BLaER1 (cell line): ENCODE results near the gene KIAA0513.
A peak's percentile ranks its signal among the peaks of the same experiment; 100 is the strongest.
"Not testable (repeated sequence)": the region's sequence is repeated elsewhere in the genome, so short reads cannot be mapped to it uniquely, and the experiment has no call there.

Experiments used
- H3K27ac ChIP-seq: shearing (Covaris generic); formaldehyde crosslinking; 2 replicates; pipeline ENCODE4 v1.8.1; 2022
- H3K27me3 ChIP-seq: shearing (Covaris generic); formaldehyde crosslinking; 2 replicates; pipeline ENCODE4 v1.8.1; 2022
- H3K36me3 ChIP-seq: shearing (Covaris generic); formaldehyde crosslinking; 2 replicates; pipeline ENCODE4 v1.8.1; 2022
- H3K4me1 ChIP-seq: shearing (Covaris generic); formaldehyde crosslinking; 2 replicates; pipeline ENCODE4 v1.8.1; 2022
- H3K4me2 ChIP-seq: shearing (Covaris generic); formaldehyde crosslinking; 2 replicates; pipeline ENCODE4 v1.8.1; 2022
- H3K4me3 ChIP-seq: shearing (Covaris generic); formaldehyde crosslinking; 2 replicates; pipeline ENCODE4 v1.8.1; 2022
- H3K9ac ChIP-seq: shearing (Covaris generic); formaldehyde crosslinking; 2 replicates; pipeline ENCODE4 v1.8.1; 2022
- H3K9me3 ChIP-seq: shearing (Covaris generic); formaldehyde crosslinking; 2 replicates; pipeline ENCODE4 v1.8.1; 2022
- H4K20me1 ChIP-seq: shearing (Covaris generic); formaldehyde crosslinking; 2 replicates; pipeline ENCODE4 v1.8.1; 2022
- Cebpa-rat ChIP-seq: shearing (Covaris generic); IDR thresholded peaks from 2 replicates; pipeline ENCODE4 v1.8.1; 2022

Gene KIAA0513

DNA sequence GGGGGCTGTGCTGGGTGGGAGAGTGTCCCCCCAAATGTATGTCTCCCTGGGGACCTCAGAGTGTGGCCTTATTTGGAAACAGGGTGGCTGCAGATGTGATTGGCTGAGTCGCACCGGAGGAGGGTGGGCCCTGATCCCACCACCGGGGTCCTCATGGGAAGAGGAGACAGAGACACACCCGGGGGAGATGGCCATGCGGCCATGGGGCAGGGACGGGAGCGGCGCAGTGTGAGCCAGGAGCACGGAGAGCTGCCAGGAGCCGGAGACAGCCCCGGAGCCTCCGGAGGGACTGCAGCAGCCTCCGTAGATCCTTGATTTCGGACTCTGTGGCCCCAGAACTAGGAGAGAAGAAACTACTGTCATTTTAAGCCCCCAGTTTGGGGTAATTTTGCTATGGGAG, 86.3 kb downstream of the KIAA0513 start:
- no peaks in the 10 kb centered on the region for H4K20me1 ChIP-seq
- H3K4me2 ChIP-seq: peak overlapping the region; percentile 39
- peaks cover 56% of the 10 kb centered on the region for H3K4me1 ChIP-seq
- no peak overlapping the region for H3K9ac ChIP-seq
- H3K36me3 ChIP-seq: no peaks in the 10 kb centered on the region
- no peak overlapping the region for H3K4me3 ChIP-seq
- H3K9me3 ChIP-seq: peaks cover 3% of the 10 kb centered on the region; the same call in 1 of the 2 replicates
- H3K27ac ChIP-seq: no peak overlapping the region
- H3K27me3 ChIP-seq: no peaks in the 10 kb centered on the region
- TF ChIP-seq Cebpa-rat: no peak

DNA sequence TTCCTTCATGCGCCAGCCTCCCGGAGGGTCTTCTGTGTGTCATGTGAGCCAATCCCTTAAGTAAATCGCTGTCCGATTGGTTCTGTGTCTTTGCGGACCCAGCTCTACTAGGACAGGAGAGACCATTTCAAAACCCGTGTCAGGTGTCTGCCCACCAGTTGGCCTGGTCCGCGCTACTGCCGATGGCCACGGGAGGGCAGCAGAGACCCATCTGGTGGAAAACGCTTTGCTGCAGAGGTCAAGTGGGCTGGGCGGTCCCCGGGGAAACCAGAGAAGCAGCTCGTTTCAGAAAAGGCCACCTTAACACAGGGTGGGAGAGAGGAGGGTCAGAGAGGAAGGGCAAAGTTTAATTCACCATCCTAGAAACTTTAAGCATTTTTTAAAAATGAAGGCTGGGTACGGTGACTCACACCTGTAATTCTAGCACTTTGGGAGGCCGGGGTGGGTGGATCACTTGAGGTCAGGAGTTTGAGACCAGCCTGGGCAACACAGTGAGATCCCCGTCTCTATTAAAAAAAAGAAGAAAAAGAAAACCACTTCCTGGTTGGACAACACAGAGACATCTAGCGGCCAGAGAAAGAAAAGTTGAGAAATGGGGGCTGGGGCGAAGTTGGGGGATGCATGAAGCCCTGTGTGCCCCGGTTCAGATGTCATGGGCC, 87.4 kb downstream of the KIAA0513 start:
- Histone ChIP-seq H3K4me3 (no peak overlapping the region), H3K4me1 (peaks cover 46% of the 10 kb centered on the region), H3K27me3 (no peaks in the 10 kb centered on the region), H3K27ac (peak overlapping the region; percentile 55; the same call in 1 of the 2 replicates), H4K20me1 (no peaks in the 10 kb centered on the region), H3K36me3 (no peaks in the 10 kb centered on the region), H3K9ac (no peak overlapping the region), H3K4me2 (peak overlapping the region; percentile 52), H3K9me3 (peaks cover 3% of the 10 kb centered on the region; the same call in 1 of the 2 replicates)
- TF ChIP-seq Cebpa-rat: no peak

DNA sequence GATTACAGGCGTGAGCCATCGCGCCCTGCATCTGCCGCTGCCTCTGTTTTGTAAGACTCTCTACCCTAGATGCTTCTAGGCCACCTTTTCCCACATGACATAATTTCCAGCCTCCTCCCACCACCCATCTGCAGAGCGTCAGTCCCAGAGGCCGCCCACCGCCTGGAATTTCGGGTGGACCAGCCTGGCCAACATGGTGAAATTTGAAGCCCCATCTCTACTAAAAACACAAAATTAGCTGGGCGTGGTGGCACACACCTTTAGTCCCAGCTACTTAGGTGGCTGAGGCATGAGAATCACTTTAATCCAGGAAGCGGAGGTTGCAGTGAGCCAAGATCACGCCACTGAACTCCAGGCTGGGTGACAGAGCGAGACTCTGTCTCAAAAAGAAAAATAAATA, 89.8 kb downstream of the KIAA0513 start:
- TF ChIP-seq Cebpa-rat: no peak
- Histone ChIP-seq H3K4me2 (no peak overlapping the region), H3K27me3 (no peaks in the 10 kb centered on the region), H3K9ac (no peak overlapping the region), H4K20me1 (no peaks in the 10 kb centered on the region), H3K4me3 (no peak overlapping the region), H3K36me3 (no peaks in the 10 kb centered on the region), H3K4me1 (peaks cover 28% of the 10 kb centered on the region), H3K27ac (no peak overlapping the region), H3K9me3 (peaks cover 3% of the 10 kb centered on the region; the same call in 1 of the 2 replicates)

DNA sequence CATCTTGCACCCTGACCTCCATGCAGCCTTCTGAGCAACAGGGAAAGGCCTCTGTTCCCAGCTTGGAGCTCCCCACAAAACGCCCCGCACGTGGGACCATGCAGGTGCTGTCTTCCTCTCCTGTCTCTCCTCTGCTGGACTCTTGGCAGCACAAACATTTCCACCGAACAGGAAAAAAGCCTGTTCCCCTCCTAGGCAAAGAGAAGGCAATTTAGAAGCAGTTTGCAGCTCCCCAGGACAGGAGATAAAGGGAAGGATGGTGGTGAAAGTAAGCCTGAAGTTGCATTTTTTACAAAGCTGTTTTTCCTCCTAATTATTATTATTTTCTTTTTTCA, 92.4 kb downstream of the KIAA0513 start:
- no peak overlapping the region for H3K4me2 ChIP-seq
- H3K27me3 ChIP-seq: no peaks in the 10 kb centered on the region
- H4K20me1 ChIP-seq: no peaks in the 10 kb centered on the region
- no peak for TF ChIP-seq Cebpa-rat
- H3K27ac ChIP-seq: no peak overlapping the region
- peaks cover 4% of the 10 kb centered on the region for H3K4me1 ChIP-seq
- no peak overlapping the region for H3K9ac ChIP-seq
- no peaks in the 10 kb centered on the region for H3K36me3 ChIP-seq
- H3K9me3 ChIP-seq: peaks cover 3% of the 10 kb centered on the region; the same call in 1 of the 2 replicates
- no peak overlapping the region for H3K4me3 ChIP-seq

DNA sequence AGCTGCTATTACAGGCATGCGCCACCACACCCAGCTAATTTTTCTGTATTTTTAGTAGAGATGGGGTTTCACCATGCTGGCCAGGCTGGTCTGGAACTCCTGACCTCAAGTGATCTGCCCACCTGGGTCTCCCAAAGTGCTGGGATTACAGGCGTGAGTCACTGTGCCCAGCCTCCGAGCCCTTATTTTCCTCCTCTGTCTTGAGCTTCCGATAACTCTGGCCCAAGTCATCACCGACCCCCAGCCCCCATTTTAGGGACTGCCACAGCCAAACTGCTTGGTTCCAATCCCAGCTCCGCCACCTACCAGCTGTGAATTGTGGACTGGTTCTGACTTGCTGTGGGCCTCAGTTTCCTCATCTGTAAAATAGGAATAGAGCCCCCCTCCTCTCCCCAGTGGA, 95.8 kb downstream of the KIAA0513 start:
- H3K36me3 ChIP-seq, H3K4me3 ChIP-seq, H4K20me1 ChIP-seq, H3K4me2 ChIP-seq, H3K9ac ChIP-seq, H3K9me3 ChIP-seq, H3K27me3 ChIP-seq, H3K27ac ChIP-seq: not testable (repeated sequence)
- H3K4me1 ChIP-seq: peaks cover 15% of the 10 kb centered on the region

DNA sequence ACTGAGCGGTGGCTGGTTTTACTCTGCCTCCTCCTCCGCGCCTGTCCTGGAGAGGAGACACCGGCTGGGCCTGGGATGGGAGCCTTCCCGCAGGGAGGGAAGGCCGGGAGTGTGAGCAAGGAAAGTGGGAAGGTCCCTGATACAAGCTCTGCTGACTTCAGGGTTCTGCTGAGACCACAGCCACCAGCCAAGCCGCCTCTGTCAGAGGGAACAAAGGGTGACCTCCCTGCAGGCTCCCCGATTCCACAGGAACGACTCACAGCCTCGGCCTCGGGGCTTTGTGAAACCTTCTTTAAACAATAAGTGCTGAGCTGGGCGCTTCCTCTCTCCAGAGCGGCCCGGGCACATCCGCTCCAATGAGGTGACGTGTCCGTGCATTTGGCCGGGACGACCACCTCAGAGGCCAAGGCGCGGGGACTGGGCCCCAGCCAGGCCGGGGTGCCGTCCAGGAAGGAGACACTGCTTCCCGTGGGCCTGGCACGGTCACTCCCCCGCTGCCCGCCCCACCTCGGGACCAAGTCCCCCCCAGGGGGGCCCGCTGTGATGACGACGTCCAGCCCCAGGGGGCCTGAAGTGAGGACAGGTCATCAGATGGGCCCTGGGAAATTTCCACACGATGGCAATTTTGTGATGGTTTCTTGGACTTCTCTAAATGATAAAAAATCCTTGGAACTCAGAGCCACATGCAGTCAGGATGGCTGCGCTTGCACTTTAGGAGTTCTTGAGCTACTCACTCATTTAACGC, 96.5 kb downstream of the KIAA0513 start:
- Histone ChIP-seq H3K4me1 (peaks cover 15% of the 10 kb centered on the region), H3K4me3 (no peak overlapping the region), H3K9ac (no peak overlapping the region), H3K36me3 (no peaks in the 10 kb centered on the region), H3K4me2 (no peak overlapping the region), H3K27ac (no peak overlapping the region), H4K20me1 (no peaks in the 10 kb centered on the region), H3K27me3 (no peaks in the 10 kb centered on the region), H3K9me3 (no peaks in the 10 kb centered on the region)
- TF ChIP-seq Cebpa-rat: no peak

DNA sequence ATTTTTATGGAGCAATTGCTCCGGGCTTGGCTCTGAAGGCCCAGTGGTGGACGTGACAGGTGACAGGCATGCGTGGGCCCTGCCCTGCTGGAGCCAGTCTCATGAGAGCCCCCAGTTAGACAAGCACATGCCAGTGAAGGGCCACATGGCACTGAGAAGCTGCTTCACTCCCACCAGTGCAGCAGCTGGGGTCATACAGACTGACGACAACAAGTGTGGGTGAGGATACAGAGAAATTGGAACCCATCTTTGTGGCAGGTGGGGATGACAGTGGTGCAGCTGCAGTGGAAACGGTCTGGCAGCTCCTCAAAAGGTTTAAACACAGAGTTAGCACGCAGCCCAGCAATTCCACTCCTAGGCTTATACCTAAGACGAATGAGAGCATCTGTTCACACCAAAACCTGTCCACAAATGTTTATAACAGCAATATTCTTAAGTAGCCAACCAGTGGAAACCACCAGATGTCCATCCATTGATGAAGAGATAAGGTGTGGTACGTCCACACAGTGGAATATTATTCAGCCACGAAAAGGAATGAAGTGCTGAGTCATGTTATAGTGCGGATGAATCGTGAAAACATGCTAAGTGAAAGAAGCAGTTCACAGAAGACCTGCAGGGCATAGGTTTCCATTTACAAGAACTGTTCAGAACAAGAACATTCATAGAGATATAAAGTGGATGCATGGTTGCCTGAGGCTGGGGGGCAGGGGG, 97.2 kb downstream of the KIAA0513 start:
- no peak for TF ChIP-seq Cebpa-rat
- Histone ChIP-seq H4K20me1 (no peaks in the 10 kb centered on the region), H3K4me3 (no peak overlapping the region), H3K27ac (no peak overlapping the region), H3K9ac (no peak overlapping the region), H3K9me3 (no peaks in the 10 kb centered on the region), H3K36me3 (no peaks in the 10 kb centered on the region), H3K27me3 (no peaks in the 10 kb centered on the region), H3K4me2 (no peak overlapping the region), H3K4me1 (peaks cover 15% of the 10 kb centered on the region)

DNA sequence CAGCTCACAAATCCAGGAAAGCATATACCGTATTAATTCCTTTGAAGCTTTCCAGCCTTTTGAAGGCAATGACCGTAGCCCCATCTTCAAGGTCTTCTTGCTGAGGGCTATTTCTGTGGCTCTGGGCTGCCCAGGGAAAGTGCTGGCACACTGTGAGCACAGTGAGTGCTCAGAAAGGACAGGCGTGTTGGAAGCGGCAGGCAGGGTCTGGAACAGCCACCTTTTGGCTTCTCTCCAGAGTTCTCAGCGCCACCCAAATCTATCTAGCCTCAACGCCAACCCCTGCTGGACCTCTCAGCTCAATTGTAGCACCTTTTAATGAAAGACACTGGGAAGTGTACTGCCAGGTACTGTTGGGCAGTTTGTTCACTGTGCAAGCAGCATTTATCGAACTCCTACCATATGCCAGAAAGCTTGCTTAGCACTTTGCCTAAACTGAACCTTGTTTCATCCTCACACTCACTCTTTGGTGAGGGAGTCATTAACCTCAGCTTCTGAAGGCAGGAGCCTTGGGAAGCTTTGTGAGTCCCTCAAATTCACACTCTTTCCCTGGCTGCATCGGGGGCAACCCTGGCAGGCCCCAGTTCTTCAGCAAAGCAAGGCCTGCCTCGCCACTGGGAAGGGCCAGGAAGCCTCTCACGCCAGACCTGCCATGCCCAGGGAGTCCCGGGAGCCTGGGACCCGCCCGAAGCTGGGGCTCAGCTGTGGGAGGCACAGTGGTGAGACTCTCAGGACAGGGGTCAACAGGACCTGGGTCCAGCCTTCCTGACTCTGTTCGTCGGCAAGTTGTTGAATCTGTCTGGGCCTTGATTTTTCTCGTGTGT, 98.2 kb downstream of the KIAA0513 start:
- TF ChIP-seq Cebpa-rat: no peak
- Histone ChIP-seq H3K4me3 (no peak overlapping the region), H4K20me1 (no peaks in the 10 kb centered on the region), H3K27ac (no peak overlapping the region), H3K4me2 (no peak overlapping the region), H3K27me3 (no peaks in the 10 kb centered on the region), H3K9me3 (no peaks in the 10 kb centered on the region), H3K9ac (no peak overlapping the region), H3K4me1 (peaks cover 15% of the 10 kb centered on the region), H3K36me3 (no peaks in the 10 kb centered on the region)

DNA sequence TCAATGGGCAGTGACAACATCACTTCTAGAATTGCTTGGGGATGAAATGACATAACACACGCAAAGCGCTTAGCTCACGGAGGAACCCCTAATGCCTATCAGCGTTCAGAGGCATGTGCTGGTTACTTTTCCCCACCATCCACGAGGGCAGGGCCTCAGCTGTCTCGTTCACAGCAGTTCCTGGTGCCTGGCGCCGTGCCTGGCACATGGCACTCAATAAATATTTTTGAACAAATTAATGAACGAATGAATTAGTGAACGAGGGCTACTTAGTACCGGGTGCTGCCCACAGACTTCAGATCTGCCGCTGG, 98.8 kb downstream of the KIAA0513 start:
- no peak for TF ChIP-seq Cebpa-rat
- no peaks in the 10 kb centered on the region for H3K36me3 ChIP-seq
- H3K27me3 ChIP-seq: no peaks in the 10 kb centered on the region
- H3K4me2 ChIP-seq: peak overlapping the region; percentile 42
- peaks cover 15% of the 10 kb centered on the region for H3K4me1 ChIP-seq
- H3K4me3 ChIP-seq: no peak overlapping the region
- H3K9me3 ChIP-seq: no peaks in the 10 kb centered on the region
- no peak overlapping the region for H3K9ac ChIP-seq
- H3K27ac ChIP-seq: 0 out of 2 replicates have a peak overlapping the region, but pooled peaks have one; percentile 10
- no peaks in the 10 kb centered on the region for H4K20me1 ChIP-seq
